ENCODE data around the gene KRTDAP.
A peak's percentile ranks its signal among the peaks of the same experiment; 100 is the strongest.

KRTDAP gene

DNA sequence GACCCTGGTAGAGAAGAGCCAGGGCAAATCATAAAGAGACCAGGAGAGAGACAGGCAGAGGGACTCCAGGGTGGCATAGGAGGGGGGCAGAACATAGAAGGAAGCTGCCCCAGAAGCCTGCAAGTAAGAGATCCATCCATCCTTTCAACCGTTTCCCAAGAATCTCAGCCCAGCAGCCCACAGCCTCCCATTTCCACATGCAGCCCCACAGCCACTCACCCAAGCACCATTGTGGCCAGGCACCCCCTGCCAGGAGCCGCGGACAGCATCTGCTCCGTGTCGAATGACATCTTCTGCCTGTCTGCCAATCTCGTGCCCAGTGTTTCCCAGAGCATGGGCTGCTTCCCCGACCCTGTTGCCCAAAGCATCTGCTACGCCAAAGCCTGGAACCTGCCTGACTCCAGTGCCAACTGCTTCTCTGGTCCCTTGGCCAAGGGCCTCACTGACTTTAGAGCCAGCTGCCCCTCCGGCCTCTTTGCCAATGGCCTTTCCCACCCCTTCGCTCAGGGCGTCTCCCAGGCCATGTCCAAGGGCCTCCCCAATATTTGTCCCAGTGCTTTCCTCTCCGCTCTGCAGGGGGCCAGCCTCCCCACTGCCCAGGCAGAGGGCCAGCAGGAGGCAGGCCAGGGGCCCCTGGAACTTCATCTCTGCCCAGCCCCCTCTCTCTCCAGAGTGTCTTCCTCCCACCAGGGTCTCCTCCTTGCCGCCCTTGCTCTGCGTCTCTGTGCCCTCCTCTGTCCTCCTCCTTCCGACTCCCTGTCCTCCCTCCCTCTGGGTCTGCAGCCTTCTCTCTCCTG is 22.8 kb upstream of the KRTDAP start:
- DNase-seq (ENCODE audit: low read depth in 2 of 2), result no peak

- DNase-seq (ENCODE audit: low read depth in 2 of 2), result no peak
Measured at GRCh38 chr19:35511337-35511736, 21.1 kb upstream of the KRTDAP start.

DNA sequence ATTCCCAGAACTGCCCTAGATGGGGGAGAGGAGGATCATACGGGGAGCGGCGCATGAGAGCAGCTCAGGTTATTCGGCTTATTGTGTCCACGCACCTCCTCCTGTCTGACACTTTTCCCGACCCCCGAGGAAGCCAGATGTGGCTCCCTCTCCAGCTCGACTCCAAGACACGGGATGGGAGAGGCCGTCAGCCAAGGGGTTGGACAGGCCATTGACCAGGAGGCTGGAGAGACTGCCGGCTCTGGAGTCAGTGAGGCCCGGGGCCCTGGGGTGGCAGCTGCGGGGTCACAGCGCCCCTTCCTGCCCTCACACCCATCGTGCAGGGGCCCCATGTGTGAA is 20.3 kb upstream of the KRTDAP start:
- no peak for DNase-seq (ENCODE audit: low read depth in 2 of 2)

DNA sequence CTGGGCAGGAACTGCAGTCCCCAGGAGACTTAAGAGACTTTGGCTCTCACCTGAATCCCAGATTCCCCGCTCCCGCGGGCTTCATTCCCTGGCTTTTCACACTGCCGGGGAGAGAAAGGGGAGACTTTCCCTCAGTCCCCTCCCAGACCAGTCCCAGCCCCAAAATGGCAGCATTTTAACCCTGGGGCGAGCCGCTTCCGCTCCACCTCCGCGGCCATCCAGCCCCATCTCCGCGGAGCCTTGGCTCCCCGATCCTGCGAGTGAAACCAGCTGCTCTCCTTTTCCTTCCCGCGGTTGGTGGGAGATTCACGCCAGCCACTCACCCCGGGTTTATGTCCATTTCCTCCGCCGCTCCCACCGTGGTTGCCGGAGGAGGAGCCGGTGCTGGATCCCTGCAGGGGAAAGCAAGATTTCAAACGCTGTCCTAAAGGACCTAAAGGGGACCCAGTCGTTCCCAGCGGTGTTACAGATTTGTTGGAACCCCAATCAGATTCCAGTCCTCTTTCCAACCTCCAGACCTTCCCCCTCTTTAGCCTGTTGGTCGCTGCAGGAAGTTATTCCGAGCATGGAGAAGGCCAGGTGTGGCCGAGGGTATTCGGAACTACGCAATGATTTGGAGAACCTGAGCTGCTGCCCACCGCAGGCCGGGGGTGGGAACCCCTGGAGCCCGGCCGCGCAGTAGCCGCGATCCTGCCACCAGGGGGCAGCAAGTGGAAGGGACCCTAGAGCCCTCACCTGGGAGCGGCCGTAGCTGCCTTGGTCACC is 19.8 kb upstream of the KRTDAP start:
- DNase-seq (ENCODE audit: low read depth in 2 of 2), result peak; percentile 75 to 80

GRCh38 chr19:35509018-35509652 is 18.9 kb upstream of the KRTDAP start:
- DNase-seq (ENCODE audit: low read depth in 2 of 2), result no peak

GRCh38 chr19:35508129-35508528 is 17.9 kb upstream of the KRTDAP start:
- no peak for DNase-seq (ENCODE audit: low read depth in 2 of 2)

DNA sequence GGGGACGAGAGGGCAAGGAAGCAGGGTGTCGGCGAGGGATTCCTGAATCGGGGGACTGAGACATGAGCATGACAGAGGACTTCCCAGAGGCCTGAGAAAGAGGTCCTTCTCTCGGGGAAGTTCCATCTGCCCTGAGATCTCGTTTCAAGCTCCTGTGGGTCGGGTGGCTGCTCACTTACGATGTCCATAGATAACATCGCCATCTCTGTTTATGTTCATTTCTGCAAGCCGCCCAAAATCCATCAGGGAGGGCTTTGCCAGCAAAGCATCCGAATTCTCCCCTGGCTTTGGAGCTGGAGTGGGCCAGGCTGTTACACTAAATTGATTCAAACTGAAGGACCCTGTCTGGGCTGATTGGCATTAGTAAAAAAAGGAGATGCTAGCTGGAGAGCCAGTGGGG is 17.3 kb upstream of the KRTDAP start:
- no peak for DNase-seq (ENCODE audit: low read depth in 2 of 2)

- no peak for DNase-seq (ENCODE audit: low read depth in 2 of 2)
Measured at GRCh38 chr19:35506011-35506410, 15.7 kb upstream of the KRTDAP start.

- DNase-seq (ENCODE audit: low read depth in 2 of 2), result no peak
Measured at GRCh38 chr19:35502751-35503150, 12.5 kb upstream of the KRTDAP start.

- DNase-seq (ENCODE audit: low read depth in 2 of 2), result no peak
Measured at GRCh38 chr19:35501684-35502083, 11.4 kb upstream of the KRTDAP start.

- DNase-seq (ENCODE audit: low read depth in 2 of 2), result no peak
Measured at GRCh38 chr19:35500611-35501010, 10.3 kb upstream of the KRTDAP start.

DNA sequence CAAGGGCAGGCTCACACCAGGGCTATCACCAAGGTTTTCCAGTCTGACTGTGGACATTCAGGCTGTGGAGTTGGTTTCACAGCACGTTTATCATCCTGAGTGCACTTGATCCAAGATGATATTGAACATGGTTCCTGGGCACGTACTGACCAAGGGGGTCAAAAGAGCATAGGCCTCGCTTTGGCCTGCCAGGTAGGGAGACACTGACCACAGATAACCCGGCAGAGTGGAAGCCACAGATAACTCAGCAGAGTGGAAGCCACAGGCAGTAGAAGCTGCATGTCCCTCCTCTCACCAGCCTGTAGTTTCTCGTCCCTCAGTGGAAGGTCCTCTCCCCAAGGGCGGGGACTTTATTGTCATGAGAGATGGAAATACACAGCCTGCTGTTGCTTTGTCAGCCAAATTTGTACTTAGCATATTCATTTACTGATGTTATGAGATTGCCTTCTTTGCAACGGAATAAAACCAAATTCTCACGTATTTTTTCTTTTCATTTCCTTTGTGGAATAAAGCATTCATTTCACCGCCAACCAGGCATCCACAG is 8.8 kb upstream of the KRTDAP start:
- no peak for DNase-seq (ENCODE audit: low read depth in 2 of 2)

DNA sequence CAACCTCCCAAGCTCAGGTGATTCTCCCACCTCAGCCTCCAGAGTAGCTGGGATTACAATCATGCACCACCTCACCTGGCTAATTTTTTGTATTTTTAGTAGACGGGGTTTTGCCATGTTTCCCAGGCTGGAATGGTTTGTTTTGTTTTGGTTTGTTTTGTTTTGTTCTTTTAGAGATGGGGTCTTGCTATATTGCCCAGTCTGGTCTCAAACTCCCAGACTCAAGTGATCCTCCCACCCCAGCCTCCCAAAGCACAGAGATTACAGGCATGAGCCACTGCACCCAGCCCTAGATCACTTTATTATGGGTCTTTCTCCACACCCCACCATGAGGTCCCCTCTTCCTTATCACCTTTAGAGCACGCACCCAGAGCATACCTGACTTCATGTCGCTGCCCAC is 8.0 kb upstream of the KRTDAP start:
- no peak for DNase-seq (ENCODE audit: low read depth in 2 of 2)

DNA sequence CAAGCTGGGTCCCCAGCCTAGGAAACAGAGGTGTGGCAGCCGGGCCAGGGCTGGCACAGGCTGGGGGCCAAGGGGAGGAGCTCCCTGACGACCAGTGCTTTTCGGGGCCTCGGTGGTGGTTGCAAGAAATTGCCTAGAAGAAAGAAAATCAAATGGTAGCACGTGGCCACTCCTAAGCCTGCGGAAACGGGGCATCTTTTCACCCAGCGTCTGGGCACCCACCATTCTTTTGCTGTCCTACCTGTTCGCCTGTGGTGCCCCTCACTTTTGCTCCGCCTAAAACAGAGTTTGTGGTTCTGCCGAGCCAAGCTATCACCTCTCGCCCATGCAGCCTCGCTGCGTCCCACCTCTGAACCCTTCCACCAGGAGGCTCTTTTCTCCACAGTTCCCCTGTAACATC is 7.1 kb upstream of the KRTDAP start:
- DNase-seq (ENCODE audit: low read depth in 2 of 2), result no peak

DNA sequence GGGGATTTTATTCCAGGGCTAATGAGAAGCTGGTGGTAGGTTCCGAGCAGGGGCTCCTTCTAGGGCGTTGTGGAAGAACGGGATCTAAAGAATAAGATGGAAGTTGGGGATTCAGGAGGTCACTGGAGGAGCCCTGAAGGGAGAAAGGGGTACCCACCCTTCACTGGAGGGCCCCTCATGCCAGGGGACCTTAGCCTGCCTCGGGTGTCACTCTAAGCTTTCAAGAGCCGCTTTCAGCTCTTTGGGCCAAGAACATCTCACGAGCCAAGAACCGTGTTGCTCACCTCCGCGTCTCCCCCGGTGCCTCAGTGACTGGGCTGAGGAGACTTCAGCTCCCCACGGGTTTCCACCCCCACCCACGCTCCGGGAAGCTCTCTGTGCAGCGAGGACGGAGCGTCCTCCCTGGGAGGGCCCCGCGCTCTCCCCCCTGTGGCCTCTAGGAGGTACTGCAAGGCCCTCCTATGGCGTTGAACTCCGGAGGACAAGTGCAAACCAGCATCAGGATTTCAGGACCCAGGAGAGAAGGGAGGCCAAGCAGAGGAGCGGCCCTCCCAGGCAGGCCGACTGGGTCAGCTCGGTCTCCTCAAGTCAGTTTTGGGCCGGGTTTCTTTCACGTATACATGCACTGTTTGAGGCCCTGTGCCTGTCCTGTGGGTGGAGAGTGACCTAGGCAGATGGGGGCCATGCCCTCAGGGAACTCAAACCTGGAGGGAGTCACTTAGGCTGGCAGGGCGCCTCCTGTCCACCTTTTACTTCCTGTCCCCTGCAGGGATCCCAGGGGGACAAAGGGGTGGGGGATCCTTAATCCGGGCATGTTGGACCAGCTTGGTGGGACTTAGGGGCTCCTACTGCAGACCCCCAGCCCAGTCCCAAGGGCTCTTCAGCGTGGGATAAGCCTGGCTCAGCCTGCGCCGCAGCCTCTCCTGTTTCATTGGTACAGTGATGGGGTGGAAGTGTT is 5.1 kb upstream of the KRTDAP start:
- DNase-seq (ENCODE audit: low read depth in 2 of 2), result peak; percentile 69 to 76

DNA sequence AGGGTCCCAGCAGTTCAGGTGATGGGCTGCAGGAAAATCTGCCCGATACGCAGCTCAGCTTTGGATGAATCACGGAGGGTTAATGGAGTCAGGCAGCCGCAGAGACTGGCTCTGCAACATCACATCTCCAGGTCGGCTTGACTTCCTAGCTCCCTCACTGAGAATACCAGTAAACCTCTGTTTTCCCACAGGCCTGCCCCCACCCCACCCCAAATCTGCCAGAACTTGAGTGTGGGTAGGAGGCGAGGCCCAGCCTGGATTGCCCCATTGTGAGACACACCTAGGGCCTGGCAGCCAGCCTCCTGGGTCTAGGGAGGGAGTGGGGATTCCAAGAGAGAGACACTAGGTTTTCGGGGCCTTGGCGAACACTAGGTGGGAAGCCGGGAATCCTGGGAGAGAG is 3.7 kb upstream of the KRTDAP start:
- no peak for DNase-seq (ENCODE audit: low read depth in 2 of 2)

DNA sequence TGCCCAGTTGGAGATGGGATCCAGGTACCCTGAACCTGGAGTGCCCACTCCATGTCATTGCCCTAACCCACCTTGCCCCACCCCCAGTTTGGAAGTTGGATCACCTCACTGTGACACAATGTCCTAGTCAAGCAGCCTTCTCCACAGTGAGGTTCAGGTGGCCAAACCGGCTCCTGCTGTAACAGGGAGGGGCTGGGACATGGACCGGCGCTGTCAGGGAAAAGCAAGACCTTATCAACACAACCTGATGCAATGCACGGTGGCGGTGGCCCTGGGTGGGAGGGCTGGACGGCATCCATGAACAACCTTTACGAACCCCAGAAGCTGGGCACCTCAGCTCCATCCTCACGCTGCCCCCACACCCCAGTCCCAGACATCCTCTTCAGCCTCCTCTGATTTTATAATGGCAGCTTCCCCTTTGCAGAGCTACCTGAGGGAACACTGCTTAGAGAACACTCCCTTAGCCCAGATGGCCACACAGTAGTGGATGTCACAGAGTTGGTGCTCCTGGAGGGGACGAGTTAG is 1.6 kb upstream of the KRTDAP start:
- no peak for DNase-seq (ENCODE audit: low read depth in 2 of 2)

DNA sequence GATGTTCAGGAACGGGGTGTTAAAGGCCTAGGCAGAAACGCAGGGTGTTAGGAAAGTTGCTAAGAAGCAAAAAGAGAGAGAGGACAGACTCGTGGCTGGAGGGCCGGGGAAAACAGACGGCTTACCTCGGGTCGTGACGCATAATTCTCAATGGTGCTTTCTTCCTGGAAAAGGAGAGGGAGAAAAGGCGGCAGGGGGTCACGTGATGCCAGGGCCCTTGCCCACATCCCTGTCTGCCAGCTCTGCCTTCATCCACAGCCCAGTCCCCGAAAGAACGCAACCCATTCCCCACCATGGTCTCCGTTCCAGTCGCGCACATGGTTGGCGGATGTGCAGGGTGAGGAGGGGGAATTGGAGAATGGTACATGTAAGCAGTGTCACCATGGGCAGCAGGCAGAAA is 1.6 kb downstream of the KRTDAP start:
- DNase-seq (ENCODE audit: low read depth in 2 of 2), result no peak

- DNase-seq (ENCODE audit: low read depth in 2 of 2), result no peak
Measured at GRCh38 chr19:35487656-35488182, 2.5 kb downstream of the KRTDAP start.

DNA sequence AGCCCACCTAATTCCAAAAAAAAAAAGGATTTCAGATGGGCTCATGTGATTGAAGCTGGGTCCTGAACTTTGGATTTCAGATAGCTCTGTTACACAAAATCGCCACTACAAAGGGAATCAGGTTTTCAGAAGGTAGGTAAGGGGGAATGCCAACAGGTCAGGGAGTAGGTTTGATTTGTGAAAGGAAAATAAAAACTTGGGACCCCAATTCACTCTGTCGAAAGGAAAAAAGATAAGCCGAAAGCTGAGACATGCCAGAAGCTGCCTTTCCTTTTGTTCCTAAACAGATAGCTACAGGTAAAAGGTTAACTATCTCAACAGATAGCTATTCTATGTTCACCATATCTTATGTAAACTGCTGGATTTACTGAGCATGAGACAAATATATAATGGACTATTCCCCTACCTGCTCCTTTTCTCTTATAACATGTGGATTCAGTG is 4.0 kb downstream of the KRTDAP start:
- DNase-seq (ENCODE audit: low read depth in 2 of 2), result no peak

All from stimulated activated CD4-positive, alpha-beta T cell treated with anti-CD3 and anti-CD28 coated beads, Interleukin-4, amount 100 ng/mL, for 48 hours (primary cell).